H9 (cell line): ENCODE results near the gene STT3A. TPM values are rescaled to one million over a fixed set of nuclear protein-coding genes. Genes with fewer than 3 reads are reported as not detected.

Experiments
- DNase-seq: peaks from one replicate; pipeline ENCODE4 v3.0.0-alpha.2; 2017
- H2AFZ ChIP-seq: one replicate; pipeline ENCODE4 v1.6.1; 2013; ENCODE audit warnings: mild to moderate bottlenecking, low read length, control low read depth, moderate library complexity
- H2AK5ac ChIP-seq: 2 replicates; pipeline ENCODE4 v1.6.1; 2013; ENCODE audit warnings: low read length, control low read depth, mixed read lengths; ENCODE audit not compliant: insufficient read length
- H2BK120ac ChIP-seq: one replicate; pipeline ENCODE4 v1.6.1; 2013; ENCODE audit warnings: low read depth, mild to moderate bottlenecking, low read length, control low read depth, inconsistent platforms; ENCODE audit not compliant: poor library complexity, severe bottlenecking
- H2BK12ac ChIP-seq: 2 replicates; pipeline ENCODE4 v1.6.1; 2013; ENCODE audit warnings: low read length, control low read depth, mixed read lengths, low read depth; ENCODE audit not compliant: insufficient read length
- H2BK15ac ChIP-seq: 2 replicates; pipeline ENCODE4 v1.6.1; 2013; ENCODE audit warnings: low read depth, low read length, control low read depth
- H2BK20ac ChIP-seq: one replicate; pipeline ENCODE4 v1.6.1; 2013; ENCODE audit warnings: low read depth, mild to moderate bottlenecking, low read length, control low read depth, inconsistent platforms; ENCODE audit not compliant: poor library complexity, severe bottlenecking
- H2BK5ac ChIP-seq: 2 replicates; pipeline ENCODE4 v1.6.1; 2013; ENCODE audit warnings: low read length, control low read depth, mixed read lengths; ENCODE audit not compliant: insufficient read length
- H3K14ac ChIP-seq: 2 replicates; pipeline ENCODE4 v1.6.1; 2013; ENCODE audit warnings: low read length, control low read depth; ENCODE audit not compliant: insufficient read depth
- H3K18ac ChIP-seq: 2 replicates; pipeline ENCODE4 v1.6.1; 2013; ENCODE audit warnings: low read depth, mild to moderate bottlenecking, mixed read lengths, low read length, control low read depth; ENCODE audit not compliant: insufficient read length
- H3K23ac ChIP-seq: 2 replicates; pipeline ENCODE4 v1.6.1; 2013; ENCODE audit warnings: low read length, control low read depth, mixed read lengths, low read depth; ENCODE audit not compliant: insufficient read length
- H3K23me2 ChIP-seq: 2 replicates; pipeline ENCODE4 v1.6.1; 2013; ENCODE audit warnings: low read depth, mild to moderate bottlenecking, mixed read lengths, low read length, control low read depth; ENCODE audit not compliant: insufficient read length, poor library complexity, severe bottlenecking
- H3K27ac ChIP-seq: 2 replicates; pipeline ENCODE4 v1.5.1; 2013; ENCODE audit warnings: low read length, control low read depth, mixed read lengths, low read depth; ENCODE audit not compliant: insufficient read length
- H3K27me3 ChIP-seq: 2 replicates; pipeline ENCODE4 v1.6.1; 2013; ENCODE audit warnings: low read length, control low read depth, inconsistent platforms; ENCODE audit not compliant: insufficient read depth
- H3K4ac ChIP-seq: 2 replicates; pipeline ENCODE4 v1.6.1; 2013; ENCODE audit warnings: low read depth, mild to moderate bottlenecking, control low read depth, inconsistent platforms, low read length, moderate library complexity
- H3K4me1 ChIP-seq: 2 replicates; pipeline ENCODE4 v1.6.1; 2013; ENCODE audit warnings: low read length, control low read depth, inconsistent platforms; ENCODE audit not compliant: insufficient read depth
- H3K4me2 ChIP-seq: 2 replicates; pipeline ENCODE4 v1.6.1; 2013; ENCODE audit warnings: low read length, control low read depth, mixed read lengths; ENCODE audit not compliant: insufficient read length, insufficient read depth
- H3K56ac ChIP-seq: 2 replicates; pipeline ENCODE4 v1.6.1; 2013; ENCODE audit warnings: low read depth, mild to moderate bottlenecking, mixed read lengths, low read length, control low read depth; ENCODE audit not compliant: insufficient read length
- H3K79me1 ChIP-seq: 2 replicates; pipeline ENCODE4 v1.6.1; 2013; ENCODE audit warnings: low read depth, mild to moderate bottlenecking, moderate library complexity, low read length, control low read depth, inconsistent platforms; ENCODE audit not compliant: insufficient read depth, poor library complexity, severe bottlenecking
- H3K79me2 ChIP-seq: 2 replicates; pipeline ENCODE4 v1.6.1; 2013; ENCODE audit warnings: low read length, control low read depth, inconsistent platforms; ENCODE audit not compliant: insufficient read depth
- H3K9ac ChIP-seq: 2 replicates; pipeline ENCODE4 v1.6.1; 2013; ENCODE audit warnings: low read length, control low read depth, mixed read lengths; ENCODE audit not compliant: insufficient read length; ENCODE audit errors: extremely low read depth
- H3K9me3 ChIP-seq: one replicate; pipeline ENCODE4 v1.6.1; 2013; ENCODE audit warnings: low read depth, low read length, inconsistent platforms; ENCODE audit not compliant: control insufficient read depth
- H3T11ph ChIP-seq: one replicate; pipeline ENCODE4 v1.6.1; 2013; ENCODE audit warnings: mild to moderate bottlenecking, low read length, control low read depth, inconsistent platforms
- H4K20me1 ChIP-seq: one replicate; pipeline ENCODE4 v1.6.1; 2013; ENCODE audit not compliant: control insufficient read depth, insufficient read length, insufficient read depth
- H4K5ac ChIP-seq: 2 replicates; pipeline ENCODE4 v1.6.1; 2013; ENCODE audit warnings: low read depth, mild to moderate bottlenecking, mixed read lengths, low read length, control low read depth; ENCODE audit not compliant: insufficient read length
- H4K8ac ChIP-seq: replicated peaks from 2 replicates; pipeline ENCODE4 v1.6.1; 2013; ENCODE audit warnings: low read length, control low read depth, mixed read lengths, low read depth; ENCODE audit not compliant: insufficient read length
- H4K91ac ChIP-seq: 2 replicates; pipeline ENCODE4 v1.6.1; 2013; ENCODE audit warnings: low read depth, mild to moderate bottlenecking, moderate library complexity, mixed read lengths, low read length, control low read depth; ENCODE audit not compliant: insufficient read length
- H3K27ac Mint-ChIP-seq, 3 experiments: 2 replicates in 2 of 3; 3 replicates in 1 of 3; pipeline ENCODE4 v1.8.0; 2020 to 2021; ENCODE audit warnings: mixed read lengths in 3 of 3, mild to moderate bottlenecking in 1 of 3, moderate library complexity in 1 of 3
- H3K27me3 Mint-ChIP-seq: 2 replicates; pipeline ENCODE4 v1.8.0; 2021; ENCODE audit warnings: low read depth, mild to moderate bottlenecking, moderate library complexity, mixed read lengths
- H3K36me3 Mint-ChIP-seq, 3 experiments: 2 replicates in 2 of 3; 3 replicates in 1 of 3; pipeline ENCODE4 v1.8.0; 2020 to 2021; ENCODE audit warnings: low read depth in 3 of 3, mixed read lengths in 3 of 3; ENCODE audit not compliant: insufficient read depth in 1 of 3
- H3K4me1 Mint-ChIP-seq, 2 experiments: 2 replicates each; pipeline ENCODE4 v1.8.0; 2020; ENCODE audit warnings: mixed read lengths in 2 of 2
- H3K4me3 Mint-ChIP-seq, 2 experiments: 2 replicates in 1 of 2; 3 replicates in 1 of 2; pipeline ENCODE4 v1.8.0; 2020 to 2021; ENCODE audit warnings: mild to moderate bottlenecking in 2 of 2, mixed read lengths in 2 of 2, moderate library complexity in 1 of 2
- H3K9me3 Mint-ChIP-seq, 2 experiments: 2 replicates in 1 of 2; 3 replicates in 1 of 2; pipeline ENCODE4 v1.8.0; 2020; ENCODE audit warnings: mild to moderate bottlenecking in 2 of 2, mixed read lengths in 2 of 2, moderate library complexity in 1 of 2
- WGBS: extraction: QIAGEN DNeasy Blood & Tissue Kit; methylation state at CpG from one replicate; pipeline ENCODE4 v1.1.7; 2013; ENCODE audit warnings: missing lambda C conversion rate, low lambda C conversion rate, mixed read lengths; ENCODE audit not compliant: insufficient read length; ENCODE audit errors: extremely low coverage; 5-methylcytosine and 5-hydroxymethylcytosine counted together
- total RNA-seq: library from RNA; stranded (reverse); gene quantifications from 2 replicates; pipeline ENCODE4 v1.2.1, GENCODE V29; 2021
- TF ChIP-seq, protein P1 (sequence below): fragments of 200-600 bp; sonication (generic); conservative IDR thresholded peaks from 3 replicates; pipeline ENCODE4 v1.8.0; 2021; ENCODE audit warnings: antibody characterized with exemption, mild to moderate bottlenecking

The STT3A gene
- total RNA-seq, 1 experiment from 2014 or later = 128 TPM

- no peak overlapping the region for H3K56ac ChIP-seq
- H3K9me3 ChIP-seq = no peaks in the 10 kb centered on the region
- no peak overlapping the region for H3K23ac ChIP-seq
- H3K9ac ChIP-seq = no peak overlapping the region
- H4K20me1 ChIP-seq = no peaks in the 10 kb centered on the region
- Mint-ChIP-seq H3K27me3 (no peaks in the 10 kb centered on the region), H3K4me1 (peaks cover 0 to 4% of the 10 kb centered on the region in 2 experiments; a peak in 2 of 4 replicates), H3K36me3 (peaks cover 25 to 55% (median 53%) of the 10 kb centered on the region in 3 experiments; a peak in 6 of 7 replicates), H3K4me3 (no peak overlapping the region), H3K9me3 (no peaks in the 10 kb centered on the region), H3K27ac (0 out of 7 replicates have a peak overlapping the region, but pooled peaks of 1 of the 3 experiments have one; percentile 1)
- H3K27ac ChIP-seq = no peak overlapping the region
- H3K23me2 ChIP-seq = no peaks in the 10 kb centered on the region
- DNase-seq = no peak
- no peak overlapping the region for H3K4me2 ChIP-seq
- H3K4me1 ChIP-seq = no peaks in the 10 kb centered on the region
- H4K8ac ChIP-seq = no peak overlapping the region
- H2BK12ac ChIP-seq = no peak overlapping the region
- H4K91ac ChIP-seq = no peak overlapping the region
- H2AFZ ChIP-seq = no peak overlapping the region
- H2BK20ac ChIP-seq = no peak overlapping the region
- H3T11ph ChIP-seq = no peak overlapping the region
- no peak overlapping the region for H3K18ac ChIP-seq
- no peaks in the 10 kb centered on the region for H3K27me3 ChIP-seq
- H2BK5ac ChIP-seq = no peak overlapping the region
- no peak overlapping the region for H2AK5ac ChIP-seq
- no peaks in the 10 kb centered on the region for H3K79me2 ChIP-seq
- H3K14ac ChIP-seq = no peak overlapping the region
- no peak overlapping the region for H2BK120ac ChIP-seq
- no peak overlapping the region for H2BK15ac ChIP-seq
- no CpG with 5 or more reads among the region's 11 CpGs for WGBS
- no peak overlapping the region for H4K5ac ChIP-seq
- TF ChIP-seq, protein P1, sequence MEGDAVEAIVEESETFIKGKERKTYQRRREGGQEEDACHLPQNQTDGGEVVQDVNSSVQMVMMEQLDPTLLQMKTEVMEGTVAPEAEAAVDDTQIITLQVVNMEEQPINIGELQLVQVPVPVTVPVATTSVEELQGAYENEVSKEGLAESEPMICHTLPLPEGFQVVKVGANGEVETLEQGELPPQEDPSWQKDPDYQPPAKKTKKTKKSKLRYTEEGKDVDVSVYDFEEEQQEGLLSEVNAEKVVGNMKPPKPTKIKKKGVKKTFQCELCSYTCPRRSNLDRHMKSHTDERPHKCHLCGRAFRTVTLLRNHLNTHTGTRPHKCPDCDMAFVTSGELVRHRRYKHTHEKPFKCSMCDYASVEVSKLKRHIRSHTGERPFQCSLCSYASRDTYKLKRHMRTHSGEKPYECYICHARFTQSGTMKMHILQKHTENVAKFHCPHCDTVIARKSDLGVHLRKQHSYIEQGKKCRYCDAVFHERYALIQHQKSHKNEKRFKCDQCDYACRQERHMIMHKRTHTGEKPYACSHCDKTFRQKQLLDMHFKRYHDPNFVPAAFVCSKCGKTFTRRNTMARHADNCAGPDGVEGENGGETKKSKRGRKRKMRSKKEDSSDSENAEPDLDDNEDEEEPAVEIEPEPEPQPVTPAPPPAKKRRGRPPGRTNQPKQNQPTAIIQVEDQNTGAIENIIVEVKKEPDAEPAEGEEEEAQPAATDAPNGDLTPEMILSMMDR = no peak
- H3K4ac ChIP-seq = no peak overlapping the region
- no peaks in the 10 kb centered on the region for H3K79me1 ChIP-seq
Observed at GRCh38 chr11:125583496-125583895, 9.2 kb upstream of the STT3A start.
